Measurements from ENCODE around the gene CASTOR2.

The CASTOR2 gene

DNA sequence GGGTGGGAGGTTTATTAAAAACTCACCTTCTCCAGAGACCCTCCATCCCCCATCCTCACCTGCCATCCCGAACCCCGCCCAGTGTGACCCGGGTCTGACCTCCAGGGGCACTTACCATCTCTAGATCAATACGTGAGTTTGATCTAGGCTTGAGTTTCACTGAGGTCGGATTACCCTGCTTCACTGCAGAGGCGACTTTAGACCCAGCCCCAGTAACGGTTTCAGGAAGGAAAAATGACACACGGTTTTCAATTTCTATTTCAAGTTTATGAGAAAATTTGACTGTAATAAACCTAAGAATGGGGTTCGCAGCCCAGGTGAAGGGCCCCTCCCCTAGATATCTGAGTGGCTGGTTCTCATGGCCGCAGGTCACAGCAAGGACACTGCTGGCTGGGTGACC is 76.0 kb downstream of the CASTOR2 start:
- TF ChIP-seq, protein P1, sequence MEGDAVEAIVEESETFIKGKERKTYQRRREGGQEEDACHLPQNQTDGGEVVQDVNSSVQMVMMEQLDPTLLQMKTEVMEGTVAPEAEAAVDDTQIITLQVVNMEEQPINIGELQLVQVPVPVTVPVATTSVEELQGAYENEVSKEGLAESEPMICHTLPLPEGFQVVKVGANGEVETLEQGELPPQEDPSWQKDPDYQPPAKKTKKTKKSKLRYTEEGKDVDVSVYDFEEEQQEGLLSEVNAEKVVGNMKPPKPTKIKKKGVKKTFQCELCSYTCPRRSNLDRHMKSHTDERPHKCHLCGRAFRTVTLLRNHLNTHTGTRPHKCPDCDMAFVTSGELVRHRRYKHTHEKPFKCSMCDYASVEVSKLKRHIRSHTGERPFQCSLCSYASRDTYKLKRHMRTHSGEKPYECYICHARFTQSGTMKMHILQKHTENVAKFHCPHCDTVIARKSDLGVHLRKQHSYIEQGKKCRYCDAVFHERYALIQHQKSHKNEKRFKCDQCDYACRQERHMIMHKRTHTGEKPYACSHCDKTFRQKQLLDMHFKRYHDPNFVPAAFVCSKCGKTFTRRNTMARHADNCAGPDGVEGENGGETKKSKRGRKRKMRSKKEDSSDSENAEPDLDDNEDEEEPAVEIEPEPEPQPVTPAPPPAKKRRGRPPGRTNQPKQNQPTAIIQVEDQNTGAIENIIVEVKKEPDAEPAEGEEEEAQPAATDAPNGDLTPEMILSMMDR (IDR thresholded peaks at IDR 0.05; ENCODE audit: low read depth, low read length) = no peak
- DNase-seq (ENCODE audit: extremely low read depth, low read depth) = no peak

GRCh38 chr7:75042286-75042685 is 77.8 kb downstream of the CASTOR2 start:
- no peak for DNase-seq (ENCODE audit: extremely low read depth, low read depth)
- TF ChIP-seq, protein P1 (IDR thresholded peaks at IDR 0.05; ENCODE audit: low read depth, low read length) = no peak

GRCh38 chr7:75042831-75043703 is 78.6 kb downstream of the CASTOR2 start:
- DNase-seq (ENCODE audit: extremely low read depth, low read depth) = no peak
- TF ChIP-seq, protein P1 (IDR thresholded peaks at IDR 0.05; ENCODE audit: low read depth, low read length) = no peak

GRCh38 chr7:75045881-75046280 is 81.4 kb downstream of the CASTOR2 start:
- TF ChIP-seq, protein P1 (IDR thresholded peaks at IDR 0.05; ENCODE audit: low read depth, low read length) = no peak

GRCh38 chr7:75048435-75049379 is 84.2 kb downstream of the CASTOR2 start:
- TF ChIP-seq, protein P1 (IDR thresholded peaks at IDR 0.05; ENCODE audit: low read depth, low read length) = no peak
- no peak for DNase-seq (ENCODE audit: extremely low read depth, low read depth)

More at GRCh38 chr7:75045881-75046280, 81.4 kb downstream of the CASTOR2 start:
- no peak for DNase-seq (ENCODE audit: extremely low read depth, low read depth)

- TF ChIP-seq, protein P1 (IDR thresholded peaks at IDR 0.05; ENCODE audit: low read depth, low read length) = no peak
- DNase-seq (ENCODE audit: extremely low read depth, low read depth) = no peak
Measured at GRCh38 chr7:75049817-75050216, 85.3 kb downstream of the CASTOR2 start.
